RPMI8226 (cell line): ENCODE data around the gene SDK1.
A peak's percentile ranks its signal among the peaks of the same experiment; 100 is the strongest.

Experiments used
- DNase-seq: peaks from one replicate; pipeline ENCODE4 v3.0.0-alpha.2; 2015

The SDK1 gene

DNA sequence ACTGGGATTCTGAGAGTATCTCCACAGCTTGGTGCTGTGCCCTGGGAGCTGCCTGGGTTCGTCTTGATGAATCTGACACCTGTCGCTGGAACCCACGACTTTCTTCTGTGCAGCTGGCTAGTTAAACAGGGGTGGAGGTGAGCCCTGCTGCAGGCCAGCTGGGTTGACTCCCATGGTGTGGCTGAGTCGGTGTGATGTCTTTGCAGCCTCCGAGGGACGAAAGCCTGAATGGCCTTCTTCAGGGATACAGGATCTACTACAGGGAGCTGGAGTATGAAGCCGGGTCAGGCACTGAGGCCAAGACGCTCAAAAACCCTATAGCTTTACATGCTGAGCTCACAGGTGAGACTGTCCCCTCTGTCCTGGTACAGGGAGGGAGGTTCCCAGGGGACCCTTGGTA is 873.0 kb downstream of the SDK1 start:
- DNase-seq = peak; percentile 22

DNA sequence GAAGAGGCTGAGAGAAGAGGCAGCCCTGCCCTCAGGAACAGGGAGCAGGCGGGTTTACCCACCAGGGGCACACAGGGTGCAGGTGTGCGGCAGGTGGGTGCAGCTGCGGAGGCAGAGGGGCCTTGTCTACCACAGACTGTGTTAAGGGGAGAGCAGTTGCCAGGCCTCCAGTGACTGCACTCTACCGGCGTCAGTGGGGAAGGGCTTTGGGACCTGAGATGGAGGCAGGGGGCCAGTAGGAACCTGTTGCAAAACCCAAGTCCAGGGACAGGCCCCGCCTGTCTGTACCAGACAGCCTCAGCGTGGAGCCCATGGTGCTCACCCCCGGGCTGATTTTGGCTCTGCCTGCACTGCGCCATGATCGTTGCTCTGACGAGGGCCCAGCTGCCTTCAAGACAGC is 873.4 kb downstream of the SDK1 start:
- DNase-seq = peak; percentile 30

DNA sequence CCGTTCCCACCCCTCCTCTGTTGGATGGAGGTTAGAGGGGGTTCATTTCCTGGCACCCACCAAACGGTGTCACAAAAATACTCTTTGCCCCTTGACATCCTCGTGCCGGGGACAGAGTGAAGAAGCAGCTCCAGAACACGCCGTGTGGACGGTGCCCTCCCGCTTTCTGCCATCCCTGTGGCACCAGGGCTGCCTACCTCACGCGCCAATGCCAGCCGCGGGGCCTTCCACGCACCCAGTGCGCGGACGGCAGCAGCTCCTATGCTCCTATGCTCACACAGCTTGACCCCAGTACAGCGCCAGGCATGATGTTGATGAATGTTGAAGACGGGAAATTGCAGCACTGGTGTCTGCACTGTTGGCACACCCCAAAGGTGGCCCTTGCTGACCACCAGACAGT is 873.8 kb downstream of the SDK1 start:
- DNase-seq = no peak

DNA sequence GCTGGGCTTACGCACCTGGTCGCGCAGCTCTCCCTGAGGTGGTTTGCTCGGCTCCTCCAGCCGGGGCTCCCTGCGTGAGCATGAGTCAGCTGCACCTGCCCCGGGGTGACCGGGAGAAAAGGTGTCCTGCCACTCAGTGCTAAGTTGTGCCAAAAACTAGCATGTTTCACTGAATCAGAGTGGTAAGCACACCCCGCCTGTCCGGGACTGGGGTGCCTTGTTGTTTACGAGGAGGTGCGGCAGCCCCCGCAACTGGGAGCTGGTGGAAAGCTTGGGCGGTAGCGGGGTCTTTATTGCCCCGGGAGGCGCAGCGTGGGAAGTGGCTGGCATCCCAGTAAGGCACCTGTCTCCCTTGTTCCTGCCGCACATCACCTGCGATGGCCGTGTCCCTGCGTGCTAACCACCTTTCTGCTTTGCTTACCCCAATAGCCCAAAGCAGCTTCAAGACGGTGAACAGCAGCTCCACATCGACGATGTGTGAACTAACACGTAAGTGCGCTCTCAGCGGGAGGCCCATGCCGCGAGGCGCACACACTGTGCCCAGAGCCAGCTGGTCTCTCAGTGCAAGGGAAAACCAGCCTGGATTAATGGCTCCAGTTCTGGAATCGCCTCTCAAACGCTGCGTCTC is 874.4 kb downstream of the SDK1 start:
- peak; percentile 75 for DNase-seq

DNA sequence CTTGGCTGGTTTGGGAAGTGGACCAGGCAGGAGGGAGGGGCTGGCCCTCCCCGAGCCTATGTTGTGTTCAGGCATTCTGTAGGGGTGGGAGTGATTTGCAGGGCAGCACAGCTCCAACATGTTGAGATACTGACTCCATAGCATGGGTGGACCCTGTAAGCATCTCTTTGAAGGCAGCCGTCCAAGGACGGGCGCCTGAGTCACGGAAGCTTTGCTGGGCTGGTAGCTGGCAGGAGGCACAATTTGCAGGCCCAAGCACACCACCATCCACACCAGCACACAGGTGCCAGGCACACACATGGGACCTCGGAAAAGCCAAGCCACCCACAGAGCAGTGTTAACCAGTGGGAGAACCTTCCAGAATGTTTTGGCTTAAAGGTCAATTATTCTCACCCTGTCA is 875.9 kb downstream of the SDK1 start:
- DNase-seq = no peak

DNA sequence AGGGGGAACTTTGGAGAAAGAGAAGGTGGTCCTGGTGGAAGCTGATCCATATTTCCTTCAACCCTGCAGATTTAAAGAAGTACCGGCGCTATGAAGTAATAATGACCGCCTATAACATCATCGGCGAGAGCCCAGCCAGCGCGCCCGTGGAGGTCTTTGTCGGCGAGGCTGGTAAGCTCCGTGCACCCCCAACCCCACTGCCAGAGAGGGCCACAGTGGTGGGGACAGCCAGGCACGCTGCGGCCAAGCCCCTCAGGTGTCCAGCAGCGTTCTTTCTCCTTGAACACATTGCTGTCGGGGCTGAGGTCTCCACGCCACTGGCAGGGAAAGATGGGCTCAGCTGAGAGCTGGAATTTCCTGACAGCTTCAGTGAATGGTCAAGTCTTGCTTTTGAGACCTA is 877.4 kb downstream of the SDK1 start:
- no peak for DNase-seq

DNA sequence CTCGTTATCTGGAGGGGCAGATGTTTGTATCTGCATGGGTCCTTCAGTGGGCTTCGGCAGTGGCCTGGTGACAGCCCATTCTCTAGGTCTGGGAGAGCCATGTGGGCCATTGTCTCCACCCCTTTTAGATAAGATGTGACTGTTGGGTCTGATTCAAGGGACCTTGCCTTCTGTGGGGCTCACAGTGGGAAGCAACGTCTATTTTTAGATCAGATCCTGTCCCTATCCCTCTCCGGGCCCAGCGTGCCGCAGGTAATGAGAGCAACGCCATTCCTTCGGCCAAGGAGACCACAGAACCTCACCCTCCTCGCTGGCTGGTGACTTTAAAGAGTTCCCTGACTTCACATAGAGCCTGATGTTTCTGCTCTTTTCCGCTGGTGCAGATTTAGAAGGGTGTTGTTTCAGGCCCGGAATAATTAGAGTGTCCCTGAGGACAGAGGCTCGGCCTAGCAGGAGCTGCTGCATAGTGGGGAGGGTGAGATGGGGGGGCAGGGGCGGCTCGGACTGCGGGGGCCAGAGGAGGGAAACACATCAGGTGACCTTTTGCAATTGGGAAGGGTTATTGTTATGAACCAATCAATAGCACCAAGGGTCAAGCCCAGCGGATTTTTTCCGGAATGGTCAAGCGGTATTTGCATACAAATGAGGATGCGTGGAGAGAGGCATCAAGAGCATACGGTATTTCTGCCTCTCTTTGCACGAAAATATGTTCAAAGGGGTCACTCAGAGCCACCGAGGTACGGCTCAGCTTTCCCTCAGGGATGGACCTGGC is 878.0 kb downstream of the SDK1 start:
- no peak for DNase-seq

DNA sequence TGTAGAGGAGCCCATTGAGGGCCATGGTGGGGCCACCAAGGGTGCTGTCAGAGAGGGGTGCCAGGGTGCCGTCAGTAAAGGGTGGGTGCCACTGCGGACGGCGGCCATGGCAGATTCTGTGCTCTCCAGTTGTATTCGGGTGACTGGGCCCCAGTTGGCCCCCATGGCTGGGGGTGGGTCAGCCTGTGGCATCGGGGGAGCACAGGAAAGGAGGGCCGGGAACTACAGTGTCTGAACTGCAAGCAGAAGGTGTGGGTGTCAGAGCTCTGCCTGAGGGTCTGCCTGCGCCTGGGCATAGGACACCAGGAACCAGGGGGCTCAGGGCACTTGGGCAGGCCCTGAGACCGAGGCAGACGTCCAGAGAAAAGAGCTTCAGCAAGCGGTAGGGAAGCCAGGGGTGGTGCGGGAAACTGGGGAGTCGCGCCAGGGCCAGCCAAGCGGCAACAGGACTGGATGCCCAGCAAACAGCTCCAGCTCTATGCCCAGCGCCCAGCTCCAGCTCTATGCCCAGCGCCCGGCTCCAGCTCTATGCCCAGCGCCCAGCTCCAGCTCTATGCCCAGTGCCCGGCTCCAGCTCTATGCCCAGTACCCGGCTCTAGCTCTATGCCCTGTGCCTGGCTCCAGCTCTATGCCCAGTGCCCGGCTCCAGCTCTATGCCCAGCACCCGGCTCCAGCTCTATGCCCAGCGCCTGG is 878.8 kb downstream of the SDK1 start:
- no peak for DNase-seq

DNA sequence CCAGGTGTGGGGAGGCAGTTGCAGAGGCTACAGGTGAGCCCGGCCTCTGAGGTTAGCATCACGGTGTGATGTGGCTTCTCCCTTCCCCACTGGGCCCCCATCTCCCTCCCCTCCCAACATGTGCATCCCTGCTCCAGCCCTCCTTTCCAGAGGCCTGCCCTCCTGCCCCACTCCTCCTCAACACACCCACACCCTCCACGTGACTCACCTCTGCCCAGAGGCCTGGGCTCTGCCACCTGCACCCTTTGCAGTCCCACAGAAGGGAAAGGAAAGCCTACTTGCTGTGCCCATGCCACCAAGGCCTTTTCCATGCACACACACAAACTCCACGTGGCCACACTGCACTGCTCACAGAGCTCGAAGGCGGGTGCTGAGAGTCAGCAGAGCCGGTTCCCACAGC is 880.4 kb downstream of the SDK1 start:
- no peak for DNase-seq

DNA sequence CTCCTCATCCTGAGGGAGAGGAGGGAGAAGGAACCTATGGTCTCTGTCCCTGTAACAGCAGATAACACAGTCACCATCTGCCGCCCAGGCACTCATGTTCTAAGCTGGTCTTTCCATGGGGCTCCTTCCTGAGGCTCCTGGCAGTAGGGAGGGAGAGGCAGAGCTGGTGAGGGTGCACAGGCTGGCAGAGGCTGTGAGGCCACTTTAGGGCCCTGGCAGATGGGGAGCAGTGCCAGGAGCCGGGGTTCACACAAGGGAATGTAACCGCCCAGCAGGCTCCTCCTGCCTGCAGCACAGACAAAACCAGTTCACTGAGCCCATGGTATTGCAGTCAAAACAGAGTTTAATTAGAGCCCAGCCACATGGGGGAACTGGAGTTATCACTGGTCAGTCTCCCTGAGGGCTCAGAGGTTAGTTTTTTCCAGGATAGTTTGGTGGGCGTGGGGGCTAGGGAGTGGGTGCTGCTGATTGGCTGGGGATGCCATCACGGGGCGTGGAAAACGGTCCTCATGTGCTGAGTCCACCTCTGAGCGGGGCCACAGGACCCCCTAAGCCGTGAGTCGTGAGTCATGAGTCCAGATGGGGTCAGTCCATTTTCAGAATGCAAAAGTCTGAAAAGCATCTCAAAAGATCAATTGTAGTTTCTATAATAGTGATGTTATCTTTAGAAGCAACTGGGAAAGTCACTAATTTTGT is 881.7 kb downstream of the SDK1 start:
- DNase-seq = no peak

DNA sequence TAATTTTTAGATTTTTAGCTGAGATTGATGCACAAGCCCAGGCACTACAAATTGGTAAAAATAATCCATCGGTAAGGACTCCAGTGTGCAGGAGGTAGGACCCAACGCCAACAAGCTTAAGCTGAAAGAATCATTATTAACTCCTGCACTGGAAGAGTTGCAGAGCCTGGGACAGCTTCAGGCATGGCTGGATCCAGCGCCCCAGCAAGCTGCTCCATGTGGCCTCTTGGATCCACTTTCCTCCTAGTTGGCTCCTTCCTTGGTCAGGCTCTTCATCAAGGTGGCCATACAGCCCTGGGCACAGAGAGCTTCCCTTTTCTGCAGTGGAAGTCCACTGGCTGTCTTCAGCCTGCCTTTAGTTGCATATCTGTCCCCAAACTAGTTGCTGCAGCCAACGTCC is 883.6 kb downstream of the SDK1 start:
- no peak for DNase-seq

DNA sequence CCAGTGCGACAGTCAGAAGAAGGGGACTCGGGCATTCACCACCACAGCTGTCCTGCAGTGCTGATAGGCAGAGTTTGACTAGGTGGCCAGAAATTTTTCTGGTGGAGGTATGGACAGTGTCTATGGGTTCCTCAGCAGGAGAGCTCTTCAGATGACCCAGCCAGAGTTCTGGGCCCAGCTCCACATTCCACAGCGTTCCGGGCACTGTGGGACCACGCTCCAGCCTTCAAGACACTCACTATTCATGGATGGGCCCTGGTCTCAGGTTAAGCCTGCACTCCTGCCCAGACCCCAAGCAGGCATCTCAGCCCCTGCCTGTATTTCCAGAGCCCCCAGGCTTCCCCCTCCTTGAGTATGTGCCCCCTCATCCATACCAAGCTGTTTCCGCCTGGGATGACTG is 884.1 kb downstream of the SDK1 start:
- DNase-seq = no peak

DNA sequence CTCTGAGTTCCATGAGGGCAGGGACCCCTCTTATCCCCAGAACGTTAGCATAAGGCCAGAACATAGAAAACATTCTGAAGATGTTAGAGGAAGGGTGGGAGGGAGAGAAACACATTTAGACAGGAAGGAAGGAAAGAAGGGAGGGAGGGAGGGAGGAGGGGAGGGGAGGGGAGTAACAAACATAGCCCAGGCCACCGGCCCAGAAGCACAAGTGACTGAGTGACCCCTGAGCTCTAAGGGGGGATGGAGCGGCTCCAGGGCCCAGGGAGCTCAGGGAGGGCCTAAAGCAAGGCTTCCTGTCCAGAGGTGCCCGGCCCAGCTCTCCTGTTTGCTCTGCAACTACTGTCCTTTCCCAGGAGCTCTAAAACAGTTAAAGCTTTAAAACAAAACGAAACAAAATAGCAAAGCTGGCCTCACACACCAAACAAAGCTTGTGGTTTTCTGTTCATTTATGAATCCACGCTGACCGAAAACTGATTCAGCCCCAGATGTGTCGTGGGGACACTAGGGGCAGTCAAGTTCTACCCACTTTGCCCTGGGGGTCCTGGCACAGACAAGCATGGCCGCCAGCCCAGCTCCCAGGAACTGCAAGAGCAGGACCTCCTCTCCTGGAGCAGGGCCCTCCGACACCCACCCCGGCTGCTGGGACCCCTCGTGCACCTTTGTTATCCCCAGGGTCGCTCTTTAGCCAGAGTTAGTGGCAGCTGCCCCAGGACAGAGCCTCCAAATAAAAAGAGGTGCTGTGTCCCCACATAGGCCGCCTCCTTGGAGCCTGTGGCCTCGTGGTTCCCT is 884.9 kb downstream of the SDK1 start:
- no peak for DNase-seq

DNA sequence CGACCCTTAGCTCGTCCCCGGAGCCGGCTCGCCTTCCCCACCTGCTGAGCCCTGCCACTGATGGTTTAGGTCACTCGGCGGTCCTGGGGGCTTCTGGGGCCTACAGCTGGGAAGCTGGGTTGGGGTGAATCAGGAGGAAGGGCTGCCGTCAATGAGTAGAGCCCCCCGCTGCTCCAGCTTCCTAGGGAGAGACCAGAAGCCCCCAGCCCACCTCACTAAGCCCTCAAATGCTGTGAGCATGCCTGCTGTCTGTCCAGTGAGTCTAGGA is 885.4 kb downstream of the SDK1 start:
- no peak for DNase-seq

DNA sequence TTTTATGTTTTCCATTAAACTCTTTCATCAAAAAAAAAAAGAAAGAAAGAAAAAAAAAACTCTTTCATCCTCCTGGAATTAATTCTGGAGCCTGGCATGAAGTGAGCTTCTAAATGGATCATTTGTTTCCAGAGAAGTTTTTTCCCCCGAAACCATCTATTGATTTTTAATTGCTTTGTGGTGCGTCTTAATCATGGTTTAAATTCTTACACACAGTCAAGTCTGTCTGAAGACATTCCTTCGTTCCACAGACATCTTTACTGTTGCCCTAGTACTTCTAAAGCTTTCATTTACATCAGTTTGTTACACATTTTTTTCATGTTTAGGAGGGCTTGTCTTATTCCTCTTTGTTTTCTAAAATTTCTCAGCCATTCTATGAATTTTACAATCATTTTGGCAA is 887.6 kb downstream of the SDK1 start:
- DNase-seq = no peak

DNA sequence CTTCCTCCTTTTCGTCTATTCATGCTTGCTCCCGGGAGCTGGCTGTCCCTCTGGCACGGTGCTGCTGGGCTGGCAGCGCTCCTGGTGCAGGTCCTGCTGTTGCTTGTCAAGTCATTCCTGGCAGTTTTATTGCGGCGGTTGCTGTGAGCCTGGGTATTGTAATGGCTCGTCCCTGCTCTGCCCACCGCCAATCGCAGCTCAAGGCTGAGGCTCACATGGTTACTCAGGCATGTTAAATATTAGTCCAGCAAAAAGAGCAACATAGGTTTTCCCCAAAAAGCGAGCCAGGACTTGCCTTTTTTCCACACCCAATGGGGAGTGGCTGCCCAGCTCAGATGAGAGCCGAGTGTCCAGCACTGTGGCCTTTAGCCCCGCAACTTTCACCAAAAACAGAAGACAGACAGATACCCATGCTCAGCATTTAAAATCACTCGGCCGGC is 888.1 kb downstream of the SDK1 start:
- no peak for DNase-seq

DNA sequence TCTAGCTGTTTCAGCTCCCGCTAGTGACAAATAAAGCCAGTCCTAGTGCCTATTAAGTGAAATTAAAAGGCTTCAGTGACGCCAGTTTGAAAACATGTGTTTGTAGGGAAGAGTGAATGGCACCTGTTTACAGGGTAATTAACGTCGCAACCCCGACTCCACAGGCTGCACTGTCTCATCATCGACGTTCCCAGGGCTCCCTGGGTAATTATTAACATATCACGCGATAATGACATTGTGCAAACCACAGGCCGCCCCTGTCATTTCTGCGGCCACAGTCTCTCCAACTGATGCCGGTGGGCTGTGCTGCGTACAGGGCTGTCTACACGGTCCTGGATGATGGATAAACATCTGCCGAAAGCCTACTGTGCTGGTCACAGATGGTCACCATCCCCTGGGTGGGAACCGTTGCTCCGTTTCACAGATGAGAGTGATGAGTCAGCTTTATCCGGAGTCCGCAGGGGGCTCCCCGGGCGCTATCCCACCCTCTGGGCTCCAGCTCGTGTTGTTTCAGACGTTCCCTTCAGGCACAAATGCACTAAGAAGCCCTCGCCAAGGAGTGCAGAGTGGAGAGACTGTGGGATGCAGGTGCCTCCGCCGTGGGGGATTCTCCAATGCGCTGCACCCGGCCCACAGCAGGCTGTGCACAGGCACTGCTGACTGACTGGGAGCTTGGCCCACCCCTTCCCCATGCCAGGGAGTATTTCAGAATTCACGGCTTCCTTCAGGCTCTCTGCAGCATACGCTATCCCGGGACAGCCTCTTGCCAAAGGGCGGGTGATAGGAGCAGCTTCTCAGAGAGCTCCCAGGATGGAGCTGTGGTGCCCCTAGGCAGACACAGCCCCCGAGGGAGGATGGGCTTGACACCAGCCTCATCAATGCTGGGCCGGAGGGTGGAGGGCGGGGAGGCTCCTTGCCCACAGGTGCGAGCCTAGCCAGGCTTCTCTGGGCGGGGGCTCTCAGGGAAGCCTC is 889.2 kb downstream of the SDK1 start:
- DNase-seq = no peak

DNA sequence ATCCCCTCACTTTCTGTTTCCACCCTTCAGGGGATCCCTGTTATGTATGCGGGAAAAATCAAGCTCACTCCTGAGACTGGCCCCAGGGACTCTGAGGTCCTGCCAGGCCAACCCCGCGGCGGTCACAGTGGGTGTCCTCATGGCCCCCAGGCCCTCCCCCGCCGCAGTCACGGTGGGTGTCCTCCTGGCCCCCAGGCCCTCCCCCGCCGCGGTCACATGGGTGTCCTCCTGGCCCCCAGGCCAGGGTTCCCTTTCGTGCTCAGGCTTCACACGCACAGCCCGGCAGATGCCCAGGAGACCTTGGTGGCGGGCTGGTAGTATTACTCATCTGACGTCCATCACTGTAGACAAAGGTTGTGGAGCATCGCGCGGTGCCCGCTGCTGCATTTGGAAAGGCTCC is 890.0 kb downstream of the SDK1 start:
- no peak for DNase-seq

DNA sequence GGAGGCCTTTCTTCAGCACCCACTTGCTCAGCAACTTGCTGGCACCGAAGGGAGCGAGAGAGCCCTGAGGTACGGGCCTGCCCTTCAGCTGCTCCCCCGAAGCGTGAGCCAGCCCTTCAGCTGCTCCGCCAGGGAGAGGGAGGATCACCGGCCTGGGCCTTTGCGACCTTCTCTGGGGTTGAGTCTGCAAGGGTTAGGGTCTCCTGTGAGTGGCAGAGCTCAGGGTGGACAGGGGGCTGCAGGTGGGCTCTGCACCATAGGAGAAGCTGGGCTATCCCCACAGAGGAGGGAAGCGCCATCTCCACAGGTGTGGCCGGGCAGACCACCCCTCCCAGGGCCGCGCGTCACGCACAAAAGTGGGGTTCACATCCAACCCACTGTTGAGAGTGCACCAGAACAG is 890.5 kb downstream of the SDK1 start:
- no peak for DNase-seq

DNA sequence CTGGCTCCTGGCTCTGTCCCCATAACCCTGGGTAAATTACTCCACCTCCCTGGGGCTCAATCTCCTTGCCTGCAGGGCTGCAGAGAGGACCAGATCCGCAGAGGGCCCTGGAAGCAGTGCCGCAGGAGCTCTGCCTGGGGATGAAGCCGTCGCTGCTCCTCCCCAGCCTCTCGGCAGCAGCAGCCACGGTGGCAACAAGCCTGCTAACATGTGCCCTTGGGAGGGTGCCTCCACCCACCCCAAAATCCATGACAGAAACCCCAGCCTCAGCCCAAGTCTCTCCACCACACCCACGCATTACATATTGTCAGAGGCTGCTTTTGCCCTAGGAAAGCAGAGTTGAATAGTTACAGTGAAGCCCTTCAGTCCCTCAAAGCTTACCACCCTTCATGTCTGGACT is 894.6 kb downstream of the SDK1 start:
- no peak for DNase-seq

DNA sequence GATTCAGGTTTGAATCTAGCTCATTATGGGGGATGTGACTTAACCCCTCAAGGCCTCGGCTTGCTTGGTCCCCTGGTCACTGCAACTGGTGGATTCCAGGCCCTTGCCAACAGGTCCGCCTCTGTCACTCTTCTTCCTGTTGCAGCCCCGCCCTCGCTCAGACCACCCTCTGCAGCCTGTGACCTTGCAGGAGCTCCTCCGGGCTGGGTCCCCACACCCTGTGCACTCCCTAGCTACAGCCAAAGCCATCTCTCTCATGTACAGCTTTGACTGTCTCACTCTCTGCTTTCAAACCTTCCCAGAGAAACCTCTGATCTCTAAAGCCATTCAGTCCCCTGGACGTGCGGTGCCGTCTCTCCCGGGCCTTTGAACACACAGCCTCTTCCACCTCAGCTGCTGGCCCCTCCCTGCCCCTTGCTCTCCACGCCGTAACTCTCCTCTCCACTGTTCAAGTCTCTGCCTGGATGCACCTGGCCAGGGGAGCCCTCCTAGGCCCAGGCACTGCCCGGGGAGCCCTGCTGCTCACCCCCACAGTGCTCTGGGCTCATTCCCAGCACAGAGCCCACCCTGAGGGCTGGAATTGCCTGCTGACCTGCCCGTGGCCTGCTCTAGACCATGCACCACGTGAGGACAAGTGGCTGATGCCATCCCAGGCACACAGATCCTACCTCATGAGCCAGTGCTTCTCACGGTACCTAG is 895.2 kb downstream of the SDK1 start:
- DNase-seq = no peak
